Colonic mucosa (tissue), 4 donors: Measurements from ENCODE around the gene PDLIM1. TPM values are rescaled to one million over a fixed set of nuclear protein-coding genes. Genes with fewer than 3 reads are reported as not detected.

Experiments used
- DNase-seq: peaks from one replicate; pipeline ENCODE4 v3.0.0-alpha.2; 2020
- H3K27ac ChIP-seq: fragments of 200-600 bp; one replicate; pipeline ENCODE4 v1.8.0; 2021
- H3K27me3 ChIP-seq: fragments of 200-600 bp; one replicate; pipeline ENCODE4 v1.8.0; 2021
- H3K36me3 ChIP-seq: fragments of 200-600 bp; one replicate; pipeline ENCODE4 v1.8.0; 2021
- H3K4me1 ChIP-seq: fragments of 200-600 bp; one replicate; pipeline ENCODE4 v1.8.0; 2021; ENCODE audit warnings: mild to moderate bottlenecking
- H3K4me3 ChIP-seq: fragments of 200-600 bp; one replicate; pipeline ENCODE4 v1.8.0; 2021
- H3K9ac ChIP-seq, 2 donors: one replicate each; pipeline ENCODE4 v1.7.0; 2013; ENCODE audit warnings: control low read depth in 2 of 2, low read depth in 2 of 2, low read length in 2 of 2
- H3K9me3 ChIP-seq: fragments of 200-600 bp; one replicate; pipeline ENCODE4 v1.8.0; 2021
- intact Hi-C: fragments of 100-400 bp; cut with DNase I; formaldehyde crosslinking; loops from one replicate; pipeline ENCODE4 v1.14.1; 2022
- total RNA-seq, 2 donors: library from RNA; stranded (reverse); fragmentation: NEBNext Ultra II Directional in 1 of 2; extraction: Animal tissue kit (Norgen Biotek cat#: 25700) in 1 of 2; gene quantifications; one replicate each; pipeline ENCODE4 v1.2.1, GENCODE V29; 2021
- TF ChIP-seq, protein P1 (sequence below): fragments of 200-600 bp; IDR thresholded peaks from one replicate; pipeline ENCODE4 v1.8.0; 2022; ENCODE audit warnings: antibody characterized with exemption, mild to moderate bottlenecking
- donor health status: healthy.
- donor health status: DM: no; HTN: no; CAD: no.
- donor health status: DM: no; HTN: no; CAD: no.

PDLIM1 gene
- total RNA-seq, 2 donors from 2014 or later, result 246 to 433 TPM

DNA sequence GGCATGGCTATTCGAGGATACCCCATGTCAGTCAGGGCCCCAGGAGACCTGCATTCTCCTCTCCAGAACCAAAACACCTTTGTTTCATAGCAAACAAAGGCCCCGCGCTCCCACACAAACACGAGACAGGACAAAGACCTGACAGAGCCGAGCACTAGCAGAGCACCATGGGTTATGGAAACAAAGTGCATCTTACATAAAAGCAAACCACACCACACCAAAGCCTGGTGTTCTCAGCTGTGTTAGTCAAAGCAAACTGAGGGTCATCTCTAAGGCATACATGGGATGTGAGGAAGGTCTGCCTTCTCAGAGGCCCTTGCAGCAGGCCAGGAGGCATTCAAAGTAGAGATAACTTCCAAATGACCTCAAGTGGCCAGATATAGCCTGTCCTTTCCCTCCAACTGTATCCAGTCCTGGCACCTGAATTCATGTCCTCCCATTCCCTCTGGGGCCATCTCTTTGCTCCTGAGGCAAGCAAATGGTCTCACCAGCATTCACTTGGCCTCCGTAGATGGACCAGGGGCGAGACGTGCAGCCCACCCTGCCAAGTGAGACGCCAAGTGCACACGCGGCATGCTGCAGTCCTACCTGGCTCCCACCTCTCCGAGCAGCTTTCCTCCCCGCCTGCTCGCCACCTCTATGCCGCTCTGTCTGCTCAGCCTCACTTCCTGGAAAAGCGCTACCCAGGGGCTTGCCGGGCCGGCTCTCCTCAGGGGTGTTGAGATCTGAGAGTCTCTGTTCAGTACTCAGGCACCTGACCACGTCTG is 45.3 kb upstream of the PDLIM1 start:
- TF ChIP-seq, protein P1, sequence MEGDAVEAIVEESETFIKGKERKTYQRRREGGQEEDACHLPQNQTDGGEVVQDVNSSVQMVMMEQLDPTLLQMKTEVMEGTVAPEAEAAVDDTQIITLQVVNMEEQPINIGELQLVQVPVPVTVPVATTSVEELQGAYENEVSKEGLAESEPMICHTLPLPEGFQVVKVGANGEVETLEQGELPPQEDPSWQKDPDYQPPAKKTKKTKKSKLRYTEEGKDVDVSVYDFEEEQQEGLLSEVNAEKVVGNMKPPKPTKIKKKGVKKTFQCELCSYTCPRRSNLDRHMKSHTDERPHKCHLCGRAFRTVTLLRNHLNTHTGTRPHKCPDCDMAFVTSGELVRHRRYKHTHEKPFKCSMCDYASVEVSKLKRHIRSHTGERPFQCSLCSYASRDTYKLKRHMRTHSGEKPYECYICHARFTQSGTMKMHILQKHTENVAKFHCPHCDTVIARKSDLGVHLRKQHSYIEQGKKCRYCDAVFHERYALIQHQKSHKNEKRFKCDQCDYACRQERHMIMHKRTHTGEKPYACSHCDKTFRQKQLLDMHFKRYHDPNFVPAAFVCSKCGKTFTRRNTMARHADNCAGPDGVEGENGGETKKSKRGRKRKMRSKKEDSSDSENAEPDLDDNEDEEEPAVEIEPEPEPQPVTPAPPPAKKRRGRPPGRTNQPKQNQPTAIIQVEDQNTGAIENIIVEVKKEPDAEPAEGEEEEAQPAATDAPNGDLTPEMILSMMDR, result no peak
- Histone ChIP-seq H3K9ac (no peak overlapping the region), H3K36me3 (no peaks in the 10 kb centered on the region), H3K4me3 (no peak overlapping the region), H3K9me3 (no peaks in the 10 kb centered on the region), H3K27ac (peak overlapping the region; percentile 67), H3K27me3 (no peaks in the 10 kb centered on the region), H3K4me1 (no peaks in the 10 kb centered on the region)
- no peak for DNase-seq
- intact Hi-C loops, result no loop called here

DNA sequence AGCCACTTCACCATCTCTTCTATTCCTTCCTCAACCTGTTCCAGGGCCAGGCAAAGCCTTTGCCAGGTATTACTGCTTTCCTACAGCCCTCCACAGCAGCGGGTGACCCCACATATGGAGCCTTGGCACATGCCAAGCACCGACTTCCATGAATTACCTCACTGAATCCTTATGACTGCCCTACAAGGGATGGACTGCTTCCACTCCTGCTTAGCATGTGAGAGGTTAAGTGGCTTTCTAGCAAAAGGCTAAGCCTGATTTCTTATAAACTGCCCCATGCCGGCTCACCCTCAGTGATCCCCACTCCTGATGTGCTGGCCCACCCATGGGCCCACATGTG is 44.0 kb upstream of the PDLIM1 start:
- intact Hi-C loops, result no loop called here
- DNase-seq, result no peak
- no peak overlapping the region for H3K4me3 ChIP-seq
- H3K27ac ChIP-seq, result peak overlapping the region; percentile 67
- no peaks in the 10 kb centered on the region for H3K9me3 ChIP-seq
- TF ChIP-seq, protein P1, result no peak
- no peaks in the 10 kb centered on the region for H3K27me3 ChIP-seq
- H3K36me3 ChIP-seq, result no peaks in the 10 kb centered on the region
- H3K9ac ChIP-seq, result no peak overlapping the region
- H3K4me1 ChIP-seq, result no peaks in the 10 kb centered on the region

- no peaks in the 10 kb centered on the region for H3K9me3 ChIP-seq
- no peaks in the 10 kb centered on the region for H3K36me3 ChIP-seq
- H3K9ac ChIP-seq, result no peak overlapping the region
- TF ChIP-seq, protein P1, result no peak
- no peaks in the 10 kb centered on the region for H3K4me1 ChIP-seq
- intact Hi-C loops, result no loop called here
- H3K27ac ChIP-seq, result peak overlapping the region; percentile 67
- no peak overlapping the region for H3K4me3 ChIP-seq
- no peaks in the 10 kb centered on the region for H3K27me3 ChIP-seq
- DNase-seq, result peak; percentile 41
Observed at GRCh38 chr10:95333997-95334804, 43.4 kb upstream of the PDLIM1 start.

DNA sequence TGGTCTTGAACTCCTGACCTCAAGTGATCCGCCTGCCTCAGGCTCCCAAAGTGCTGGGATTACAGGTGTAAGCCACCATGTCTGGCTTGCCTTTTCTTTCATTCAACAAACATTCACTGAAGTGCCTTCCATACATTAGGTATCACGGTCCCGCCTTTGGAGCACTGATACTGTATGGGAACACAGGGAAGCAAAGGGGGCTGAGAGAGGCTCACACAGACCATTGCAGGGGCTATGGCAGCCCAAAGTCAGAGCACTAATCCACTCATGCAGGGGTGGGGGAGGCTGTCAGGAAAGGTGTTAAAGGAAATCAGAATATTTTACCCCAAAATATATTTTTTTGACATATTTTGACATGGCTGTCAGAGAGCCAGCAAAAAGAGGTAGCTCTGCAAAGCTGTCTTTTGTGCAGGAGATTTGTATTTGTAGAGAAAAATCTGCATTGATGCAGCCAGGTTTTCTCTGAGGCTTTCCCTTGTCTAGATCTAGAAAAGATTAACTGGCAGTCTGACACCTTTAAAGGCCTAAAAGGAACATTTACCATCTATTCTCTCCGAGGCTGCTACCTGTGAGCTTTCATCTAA is 42.0 kb upstream of the PDLIM1 start:
- Histone ChIP-seq H3K27ac (no peak overlapping the region), H3K9ac (no peak overlapping the region), H3K4me3 (no peak overlapping the region), H3K27me3 (no peaks in the 10 kb centered on the region), H3K9me3 (no peaks in the 10 kb centered on the region), H3K36me3 (no peaks in the 10 kb centered on the region), H3K4me1 (no peaks in the 10 kb centered on the region)
- no peak for DNase-seq
- intact Hi-C loops, result no loop called here
- TF ChIP-seq, protein P1, result no peak

- no peak for DNase-seq
- TF ChIP-seq, protein P1, result no peak
- H3K4me1 ChIP-seq, result no peaks in the 10 kb centered on the region
- H3K9ac ChIP-seq, result no peak overlapping the region
- no peaks in the 10 kb centered on the region for H3K9me3 ChIP-seq
- intact Hi-C loops, result no loop called here
- H3K27me3 ChIP-seq, result no peaks in the 10 kb centered on the region
- H3K4me3 ChIP-seq, result no peak overlapping the region
- H3K36me3 ChIP-seq, result no peaks in the 10 kb centered on the region
- H3K27ac ChIP-seq, result no peak overlapping the region
Observed at GRCh38 chr10:95331596-95332130, 40.9 kb upstream of the PDLIM1 start.
